Naive thymus-derived CD8-positive, alpha-beta T cell (primary cell): Measurements from ENCODE around the gene APPL2. TPM values are rescaled to one million over a fixed set of nuclear protein-coding genes. Genes with fewer than 3 reads are reported as not detected.
"Not testable (repeated sequence)": the region's sequence is repeated elsewhere in the genome, so short reads cannot be mapped to it uniquely, and the experiment has no call there.

Experiments used
- ATAC-seq, 2 donors: fragments of 150-1000 bp; cut with Tn5 transposase in 1 of 2; sonication (Bioruptor Pico), chemical (Tn5 transposase) in 1 of 2; 1 replicate in 1 of 2; 2 replicates in 1 of 2; pipeline ENCODE4 v1.10.0; 2021; ENCODE audit warnings: mild to moderate bottlenecking in 2 of 2, moderate library complexity in 2 of 2
- POLR2A ChIA-PET: fragments of 350-600 bp; sonication (Branson Sonifier 250); formaldehyde crosslinking; loops from one replicate; lab custom pipeline; 2021; ENCODE audit warnings: antibody characterized with exemption; lab: Charles Lee
- DNase-seq, 10 donors: peaks; one replicate each; pipeline versions ENCODE4 v3.0.0 to v3.0.0-alpha.2; 2020 to 2022
- H3K27ac Mint-ChIP-seq, 10 donors: one replicate each; pipeline ENCODE4 v1.8.0; 2020 to 2022; ENCODE audit warnings: mild to moderate bottlenecking in 10 of 10, mixed read lengths in 10 of 10, moderate library complexity in 4 of 10, inconsistent platforms in 1 of 10
- H3K27me3 Mint-ChIP-seq, 5 donors: one replicate each; pipeline ENCODE4 v1.8.0; 2021 to 2022; ENCODE audit warnings: mixed read lengths in 5 of 5
- H3K36me3 Mint-ChIP-seq, 3 donors: one replicate each; pipeline ENCODE4 v1.8.0; 2020 to 2022; ENCODE audit warnings: mixed read lengths in 3 of 3, mild to moderate bottlenecking in 2 of 3, inconsistent platforms in 1 of 3
- H3K4me1 Mint-ChIP-seq, 4 donors: one replicate each; pipeline ENCODE4 v1.8.0; 2021 to 2022; ENCODE audit warnings: mixed read lengths in 4 of 4
- H3K4me3 Mint-ChIP-seq, 10 donors: one replicate each; pipeline ENCODE4 v1.8.0; 2020 to 2022; ENCODE audit warnings: mild to moderate bottlenecking in 10 of 10, mixed read lengths in 10 of 10, moderate library complexity in 6 of 10, inconsistent platforms in 1 of 10
- H3K9me3 Mint-ChIP-seq, 9 donors: one replicate each; pipeline ENCODE4 v1.8.0; 2020 to 2022; ENCODE audit warnings: mixed read lengths in 9 of 9, mild to moderate bottlenecking in 3 of 9, inconsistent platforms in 1 of 9, moderate library complexity in 1 of 9
- polyA plus RNA-seq, 3 donors: library from polyadenylated mRNA; unstranded; fragments of 300-500 nt; fragmentation: Illumina TruSeq; gene quantifications; one replicate each; pipeline ENCODE4 v1.2.3, GENCODE V29; 2021
- total RNA-seq, 8 experiments: library from RNA in 2 of 8; stranded (reverse) in 2 of 8; gene quantifications; one replicate each; pipeline ENCODE4 v1.2.3 and lab custom pipeline; 2021 to 2026

Gene APPL2
- total and polyA plus RNA-seq, 5 experiments from 2014 or later, result 8.2 to 71.2 (median 14.6) TPM

GRCh38 chr12:105272152-105272551, 36.2 kb upstream of the APPL2 start:
- Mint-ChIP-seq H3K4me1 (no peaks in the 10 kb centered on the region), H3K36me3 (no peaks in the 10 kb centered on the region), H3K4me3 (no peak overlapping the region), H3K9me3 (peaks cover 0 to 2% (median 0%) of the 10 kb centered on the region in 9 donors), H3K27me3 (no peaks in the 10 kb centered on the region), H3K27ac (no peak overlapping the region)
- no peak for DNase-seq
- no peak for ATAC-seq
- POLR2A ChIA-PET, result no interaction called here

GRCh38 chr12:105271364-105271763, 35.4 kb upstream of the APPL2 start:
- Mint-ChIP-seq H3K27me3 (no peaks in the 10 kb centered on the region), H3K36me3 (no peaks in the 10 kb centered on the region), H3K9me3 (peaks cover 0 to 2% (median 0%) of the 10 kb centered on the region in 9 donors), H3K4me1 (no peaks in the 10 kb centered on the region), H3K4me3 (no peak overlapping the region), H3K27ac (no peak overlapping the region)
- ATAC-seq (no peak), DNase-seq (no peak)
- POLR2A ChIA-PET, result no interaction called here

GRCh38 chr12:105270671-105271255, 34.8 kb upstream of the APPL2 start:
- H3K27me3 Mint-ChIP-seq, result no peaks in the 10 kb centered on the region
- H3K4me3 Mint-ChIP-seq, result no peak overlapping the region
- peaks cover 0 to 1% (median 0%) of the 10 kb centered on the region in 9 donors for H3K9me3 Mint-ChIP-seq
- ATAC-seq, result no peak
- no peaks in the 10 kb centered on the region for H3K36me3 Mint-ChIP-seq
- no peak for DNase-seq
- POLR2A ChIA-PET, result no interaction called here
- no peak overlapping the region for H3K27ac Mint-ChIP-seq
- no peaks in the 10 kb centered on the region for H3K4me1 Mint-ChIP-seq

- ATAC-seq, result no peak
- Mint-ChIP-seq H3K27me3 (peaks cover 0 to 4% (median 2%) of the 10 kb centered on the region in 5 donors), H3K9me3 (no peaks in the 10 kb centered on the region), H3K4me1 (no peaks in the 10 kb centered on the region), H3K27ac (no peak overlapping the region), H3K36me3 (no peaks in the 10 kb centered on the region), H3K4me3 (no peak overlapping the region)
- DNase-seq, result no peak
- POLR2A ChIA-PET, result no interaction called here
Observed at GRCh38 chr12:105267711-105268110, 31.7 kb upstream of the APPL2 start.

DNA sequence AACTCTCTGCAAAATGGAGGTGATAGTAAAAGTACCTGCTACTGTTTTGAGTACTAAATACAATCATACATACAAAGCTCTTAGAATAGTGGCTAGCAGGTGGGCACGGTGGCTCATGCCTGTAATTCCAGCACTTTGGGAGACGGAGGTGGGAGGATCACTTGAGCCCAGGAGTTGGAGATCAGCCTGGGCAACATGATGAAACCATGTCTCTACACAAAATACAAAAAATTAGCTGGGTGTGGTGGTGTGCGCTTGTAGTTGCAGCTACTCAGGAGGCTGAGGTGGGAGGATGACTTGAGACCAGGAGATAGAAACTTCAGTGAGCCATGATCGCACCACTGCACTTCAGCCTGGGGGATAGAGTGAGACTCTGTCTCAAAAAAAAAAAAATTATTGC, 28.8 kb upstream of the APPL2 start:
- H3K4me3 Mint-ChIP-seq, result no peak overlapping the region
- DNase-seq (no peak), ATAC-seq (no peak)
- no peaks in the 10 kb centered on the region for H3K4me1 Mint-ChIP-seq
- no peak overlapping the region for H3K27ac Mint-ChIP-seq
- H3K36me3 Mint-ChIP-seq, result no peaks in the 10 kb centered on the region
- H3K9me3 Mint-ChIP-seq, result no peaks in the 10 kb centered on the region
- H3K27me3 Mint-ChIP-seq, result peaks cover 0 to 12% (median 4%) of the 10 kb centered on the region in 5 donors
- POLR2A ChIA-PET, result no interaction called here

DNA sequence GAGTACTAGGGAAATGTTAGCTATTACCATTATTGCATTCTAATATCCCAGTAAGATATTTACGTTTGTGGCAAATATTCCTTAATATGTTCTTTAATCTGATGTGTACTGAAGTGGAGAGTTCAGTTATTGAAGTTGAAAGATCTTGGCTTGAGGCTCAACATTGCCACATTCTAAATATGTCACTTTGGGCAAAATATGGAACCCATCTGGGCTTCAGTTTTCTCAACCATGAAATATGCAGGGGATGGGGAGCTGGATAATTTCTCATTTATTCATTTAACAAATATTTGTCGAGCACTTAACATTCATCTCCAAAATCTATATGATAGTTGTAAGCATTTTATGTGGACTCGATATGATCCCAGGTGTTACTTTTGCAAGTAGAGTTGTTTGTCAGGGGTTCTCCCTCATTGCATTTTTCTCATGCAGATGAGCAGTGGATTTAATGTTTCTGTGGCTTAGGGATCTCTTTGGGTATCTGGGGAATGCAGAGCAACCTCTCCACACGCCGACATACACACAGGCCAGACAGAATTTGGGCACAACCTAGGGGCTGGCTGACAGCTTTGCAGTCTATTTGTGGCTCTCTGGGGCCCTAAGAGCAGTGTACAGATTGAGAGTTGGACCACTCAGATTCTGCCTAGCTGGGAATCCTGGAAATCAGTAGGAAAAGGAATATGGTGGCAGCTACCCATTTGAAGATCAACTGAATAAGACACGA, 26.6 kb upstream of the APPL2 start:
- Mint-ChIP-seq H3K9me3 (no peaks in the 10 kb centered on the region), H3K27me3 (peaks cover 0 to 12% (median 9%) of the 10 kb centered on the region in 5 donors), H3K4me3 (no peak overlapping the region), H3K4me1 (no peaks in the 10 kb centered on the region), H3K27ac (no peak overlapping the region), H3K36me3 (no peaks in the 10 kb centered on the region)
- POLR2A ChIA-PET, result no interaction called here
- DNase-seq, result no peak
- no peak for ATAC-seq

DNA sequence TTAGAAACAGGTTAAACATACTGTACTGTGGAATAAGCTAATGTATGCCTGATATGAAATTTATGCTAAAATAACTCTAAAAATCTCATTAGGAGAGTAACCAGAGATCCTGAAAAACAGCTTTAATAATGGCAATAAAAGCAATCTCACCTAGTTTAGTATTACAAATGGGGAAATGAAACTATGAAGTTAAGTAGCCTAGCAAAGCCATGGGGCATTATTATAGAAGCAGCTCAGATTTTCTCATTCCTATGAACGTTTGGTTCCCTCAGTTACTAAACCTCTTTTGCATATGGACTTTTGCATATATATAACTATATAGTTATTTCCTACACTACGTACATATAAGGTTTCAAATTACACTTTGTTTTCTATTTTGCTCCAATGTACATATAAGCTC, 25.0 kb upstream of the APPL2 start:
- DNase-seq (no peak), ATAC-seq (no peak)
- POLR2A ChIA-PET, result interaction anchor here (0.6 kb wide), 1 partner anchor 87 kb away, joined by 3 read pairs; no protein-coding TSS in a partner anchor
- Mint-ChIP-seq H3K27me3 (peaks cover 0 to 12% (median 9%) of the 10 kb centered on the region in 5 donors), H3K9me3 (no peaks in the 10 kb centered on the region), H3K4me3 (no peak overlapping the region), H3K27ac (no peak overlapping the region), H3K36me3 (no peaks in the 10 kb centered on the region), H3K4me1 (peaks cover 1 to 3% (median 1%) of the 10 kb centered on the region in 4 donors)

- H3K27ac Mint-ChIP-seq, result no peak overlapping the region
- no peaks in the 10 kb centered on the region for H3K9me3 Mint-ChIP-seq
- peaks cover 0 to 12% (median 9%) of the 10 kb centered on the region in 5 donors for H3K27me3 Mint-ChIP-seq
- peaks cover 2 to 6% (median 4%) of the 10 kb centered on the region in 4 donors for H3K4me1 Mint-ChIP-seq
- no peak for ATAC-seq
- POLR2A ChIA-PET, result no interaction called here
- H3K36me3 Mint-ChIP-seq, result no peaks in the 10 kb centered on the region
- no peak for DNase-seq
- H3K4me3 Mint-ChIP-seq, result no peak overlapping the region
Observed at GRCh38 chr12:105259226-105259625, 23.3 kb upstream of the APPL2 start.

- Mint-ChIP-seq H3K4me3 (no peak overlapping the region), H3K27ac (no peak overlapping the region)
Observed at GRCh38 chr12:105257321-105257728, 21.4 kb upstream of the APPL2 start.

DNA sequence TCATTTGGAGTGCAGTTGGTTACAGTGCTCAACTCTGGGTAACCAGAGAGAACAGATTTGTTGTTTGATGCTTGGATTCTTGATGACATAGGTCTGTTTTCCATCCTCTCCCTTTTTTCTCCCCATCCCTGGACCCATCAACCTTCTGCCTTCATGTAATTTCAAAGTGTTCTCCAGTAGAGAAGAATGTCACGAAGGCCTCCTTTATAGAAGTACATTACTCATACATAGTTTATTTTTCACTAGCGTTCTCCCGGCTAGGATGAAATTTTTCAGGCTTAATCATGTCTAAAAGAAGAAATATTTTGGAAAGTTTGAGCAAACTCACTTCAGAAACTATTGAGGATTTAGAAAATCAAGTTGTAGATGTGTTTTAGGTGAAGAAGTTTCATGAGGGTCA, 20.9 kb upstream of the APPL2 start:
- no peak overlapping the region for H3K4me3 Mint-ChIP-seq
- POLR2A ChIA-PET, result no interaction called here
- no peak overlapping the region for H3K27ac Mint-ChIP-seq
- ATAC-seq (no peak), DNase-seq (no peak)
- peaks cover 2 to 6% (median 4%) of the 10 kb centered on the region in 4 donors for H3K4me1 Mint-ChIP-seq
- H3K36me3 Mint-ChIP-seq, result no peaks in the 10 kb centered on the region
- no peaks in the 10 kb centered on the region for H3K9me3 Mint-ChIP-seq
- peaks cover 0 to 7% (median 3%) of the 10 kb centered on the region in 5 donors for H3K27me3 Mint-ChIP-seq

More at GRCh38 chr12:105257321-105257728, 21.4 kb upstream of the APPL2 start:
- Mint-ChIP-seq H3K9me3 (no peaks in the 10 kb centered on the region), H3K27me3 (peaks cover 0 to 10% (median 7%) of the 10 kb centered on the region in 5 donors), H3K36me3 (no peaks in the 10 kb centered on the region), H3K4me1 (peaks cover 2 to 6% (median 4%) of the 10 kb centered on the region in 4 donors)
- POLR2A ChIA-PET, result no interaction called here
- ATAC-seq (no peak), DNase-seq (no peak)

GRCh38 chr12:105256431-105256830, 20.5 kb upstream of the APPL2 start:
- ATAC-seq, H3K36me3 Mint-ChIP-seq, H3K27me3 Mint-ChIP-seq, POLR2A ChIA-PET, DNase-seq, H3K4me3 Mint-ChIP-seq, H3K4me1 Mint-ChIP-seq, H3K9me3 Mint-ChIP-seq: not testable (repeated sequence)
- peak overlapping the region in 1 of 10 donors; percentile 29 for H3K27ac Mint-ChIP-seq

DNA sequence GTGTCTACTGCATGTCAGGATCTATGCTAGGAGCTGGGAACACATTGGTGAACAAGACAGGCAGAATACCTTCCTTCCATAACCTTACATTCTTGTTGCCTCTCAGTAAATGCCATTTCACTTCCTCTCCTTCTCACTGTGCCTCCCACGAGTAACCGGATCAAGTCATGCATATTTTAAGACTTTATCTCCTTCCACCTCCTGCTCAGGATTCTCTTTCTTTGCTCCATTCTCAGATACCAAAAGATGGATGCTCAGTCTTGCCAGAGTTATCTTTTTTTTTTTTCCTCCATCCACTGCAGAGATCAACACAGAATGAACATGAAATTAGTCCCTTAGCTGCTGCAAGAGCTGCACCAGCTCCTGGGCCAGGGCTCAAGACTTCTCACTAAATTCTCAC, 20.0 kb upstream of the APPL2 start:
- no peaks in the 10 kb centered on the region for H3K36me3 Mint-ChIP-seq
- peaks cover 2 to 6% (median 4%) of the 10 kb centered on the region in 4 donors for H3K4me1 Mint-ChIP-seq
- H3K27me3 Mint-ChIP-seq, result peaks cover 0 to 6% (median 0%) of the 10 kb centered on the region in 5 donors
- POLR2A ChIA-PET, result no interaction called here
- no peaks in the 10 kb centered on the region for H3K9me3 Mint-ChIP-seq
- DNase-seq, result no peak
- H3K4me3 Mint-ChIP-seq, result no peak overlapping the region
- H3K27ac Mint-ChIP-seq, result peak overlapping the region in 2 of 10 donors; percentile 10 to 29
- ATAC-seq, result no peak

DNA sequence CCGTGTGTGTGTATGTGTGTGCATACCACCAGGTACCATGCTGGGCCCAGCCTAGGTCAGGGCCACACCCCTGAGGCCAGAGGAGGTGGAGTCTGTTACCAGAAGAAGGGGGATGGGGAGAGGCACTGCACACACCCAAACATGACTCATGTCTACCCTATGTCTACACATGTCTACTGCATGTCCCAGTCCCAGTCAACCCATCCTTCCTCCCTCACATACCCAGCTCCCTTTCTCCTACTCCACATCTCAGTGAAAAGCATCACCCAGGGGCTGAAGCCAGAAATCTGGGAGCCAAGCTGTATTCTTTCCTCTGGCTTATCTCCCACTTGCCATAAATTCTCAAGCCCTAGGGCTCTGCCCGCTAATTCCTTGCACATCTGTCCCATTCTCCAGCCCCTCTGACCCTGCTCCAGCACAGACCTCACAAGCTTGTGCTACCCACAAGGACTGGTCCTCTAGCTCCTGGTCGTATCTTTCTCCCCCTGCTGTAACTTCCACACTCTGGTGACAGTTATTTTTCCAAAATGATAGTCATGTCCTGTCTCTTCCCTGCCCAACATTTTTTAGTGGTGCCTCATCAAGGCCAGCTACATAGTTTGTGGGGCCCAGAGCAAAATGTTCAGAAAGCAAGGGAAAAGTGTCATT, 18.0 kb upstream of the APPL2 start:
- no peaks in the 10 kb centered on the region for H3K9me3 Mint-ChIP-seq
- H3K4me3 Mint-ChIP-seq, result no peak overlapping the region
- no peaks in the 10 kb centered on the region for H3K36me3 Mint-ChIP-seq
- H3K4me1 Mint-ChIP-seq, result peaks cover 2 to 6% (median 4%) of the 10 kb centered on the region in 4 donors
- no peak overlapping the region for H3K27ac Mint-ChIP-seq
- H3K27me3 Mint-ChIP-seq, result peaks cover 0 to 4% (median 0%) of the 10 kb centered on the region in 5 donors
- ATAC-seq (no peak), DNase-seq (no peak)
- POLR2A ChIA-PET, result no interaction called here
